K562 (cell line): ENCODE results near the gene EPDR1. TPM values are rescaled to one million over a fixed set of nuclear protein-coding genes. Genes with fewer than 3 reads are reported as not detected.

Source experiments
- ATAC-seq: fragments of 200-7000 bp; cut with Tn5 transposase; 3 replicates; pipeline ENCODE4 v1.9.1; 2020; ENCODE audit warnings: moderate library complexity
- BruUV-seq: library from RNA; stranded (reverse); fragments of 400-500 nt; replicated peaks from 2 replicates; lab custom pipeline; 2021; lab: Mats Ljungman, UMichigan
- CTCF ChIA-PET: fragments of 300-600 bp; formaldehyde crosslinking; extraction: SDS; loops from one replicate; lab custom pipeline; 2021; ENCODE audit warnings: low intra/inter-chr PET ratio; lab: Yijun Ruan, JAX
- POLR2A ChIA-PET: fragments of 300-600, 350-650 bp; sonication (Branson Sonifier 250); formaldehyde crosslinking; extraction: SDS; loops from one replicate; lab custom pipeline; 2021; ENCODE audit warnings: antibody characterized with exemption, inconsistent platforms; lab: Yijun Ruan, JAX
- DNase-seq, 4 experiments: peaks; one replicate each; pipeline versions ENCODE4 v3.0.0 to v3.0.0-alpha.2; 2011 to 2018; ENCODE audit warnings: low spot score in 3 of 4, mixed read lengths in 3 of 4; ENCODE audit errors: extremely low read depth in 1 of 4
- FAIRE-seq: peaks from 2 replicates; lab custom pipeline; 2011; peaks lifted over from hg19 to GRCh38; lab: Jason Lieb, UNC
- H2AFZ ChIP-seq: 2 replicates; pipeline ENCODE4 v1.6.0; 2011; ENCODE audit warnings: low read depth, low read length, control low read depth, inconsistent platforms
- H3K27ac ChIP-seq: fragments of 200-600 bp; 3 replicates; pipeline ENCODE4 v1.8.0; 2011; ENCODE audit warnings: low read depth, mild to moderate bottlenecking, control low read depth, inconsistent platforms, low read length, moderate library complexity, mixed read lengths; ENCODE audit errors: extremely low read depth
- H3K27me3 ChIP-seq, 2 experiments: fragments of 300-600 bp in 1 of 2; 2 replicates in 1 of 2; 3 replicates in 1 of 2; pipeline versions ENCODE4 v1.6.0 to v1.8.0; 2011; ENCODE audit warnings: inconsistent platforms in 2 of 2, low read length in 2 of 2, mild to moderate bottlenecking in 1 of 2, mixed read lengths in 1 of 2, moderate library complexity in 1 of 2; ENCODE audit not compliant: control insufficient read depth in 2 of 2, insufficient read depth in 2 of 2
- H3K36me3 ChIP-seq: fragments of 300-600 bp; 3 replicates; pipeline ENCODE4 v1.8.0; 2011; ENCODE audit warnings: mild to moderate bottlenecking, low read length, inconsistent platforms; ENCODE audit not compliant: control insufficient read depth, insufficient read depth
- H3K4me1 ChIP-seq, 2 experiments: fragments of 200-600 bp in 1 of 2; replicated peaks in 1 of 2; 2 replicates in 1 of 2; 3 replicates in 1 of 2; pipeline versions ENCODE4 v1.5.1 to v1.8.0; 2011; ENCODE audit warnings: inconsistent platforms in 2 of 2, low read length in 2 of 2, mild to moderate bottlenecking in 1 of 2, mixed read lengths in 1 of 2, moderate library complexity in 1 of 2; ENCODE audit not compliant: control insufficient read depth in 2 of 2, insufficient read depth in 2 of 2
- H3K4me2 ChIP-seq: 2 replicates; pipeline ENCODE4 v1.6.1; 2011; ENCODE audit warnings: low read length, control low read depth, inconsistent platforms, mixed read lengths; ENCODE audit not compliant: insufficient read depth
- H3K4me3 ChIP-seq: fragments of 200-600 bp; sonication (generic), shearing (Covaris generic); 2 replicates; pipeline ENCODE4 v1.5.1; 2016; ENCODE audit warnings: control low read depth, inconsistent platforms
- H3K79me2 ChIP-seq: fragments of 200-600 bp; 3 replicates; pipeline ENCODE4 v1.8.0; 2011; ENCODE audit warnings: low read length, inconsistent platforms; ENCODE audit not compliant: control insufficient read depth, insufficient read depth
- H3K9ac ChIP-seq, 2 experiments: 2 replicates each; pipeline versions ENCODE4 v1.6.0 to v1.6.1; 2011; ENCODE audit warnings: low read depth in 2 of 2, low read length in 2 of 2, control low read depth in 1 of 2, inconsistent platforms in 1 of 2, mild to moderate bottlenecking in 1 of 2, mixed read lengths in 1 of 2; ENCODE audit not compliant: insufficient read depth in 1 of 2
- H3K9me1 ChIP-seq: one replicate; pipeline ENCODE4 v1.6.0; 2011; ENCODE audit warnings: inconsistent platforms, mild to moderate bottlenecking, low read length, moderate library complexity; ENCODE audit not compliant: control insufficient read depth, insufficient read depth
- H3K9me3 ChIP-seq: replicated peaks from 2 replicates; pipeline ENCODE4 v1.5.1; 2011; ENCODE audit warnings: low read depth, low read length, inconsistent platforms; ENCODE audit not compliant: control insufficient read depth, insufficient read depth
- H4K20me1 ChIP-seq: replicated peaks from 2 replicates; pipeline ENCODE4 v1.6.1; 2011; ENCODE audit warnings: low read length, inconsistent platforms, mixed read lengths; ENCODE audit not compliant: control insufficient read depth, insufficient read depth
- EHMT2 ChIP-seq: fragments of 450-650 bp; IDR thresholded peaks from 2 replicates; pipeline ENCODE4 v1.6.1; 2018; ENCODE audit warnings: antibody characterized with exemption
- HIVEP1 ChIP-seq: fragments of 250-450 bp; sonication (Bioruptor Pico); IDR thresholded peaks from 2 replicates; pipeline ENCODE4 v1.4.0; 2020; ENCODE audit warnings: mild to moderate bottlenecking
- JUNB ChIP-seq: fragments of 450-650 bp; formaldehyde crosslinking; conservative IDR thresholded peaks from 2 replicates; pipeline ENCODE4 v1.4.0; 2020; ENCODE audit warnings: mild to moderate bottlenecking
- PHB ChIP-seq: fragments of 250-450 bp; sonication (Bioruptor Pico); IDR thresholded peaks from 2 replicates; pipeline ENCODE4 v1.5.0; 2021
- PURB ChIP-seq: sonication (generic); formaldehyde crosslinking; IDR thresholded peaks from 2 replicates; pipeline ENCODE4 v1.9.0; 2021; ENCODE audit warnings: low read depth, mild to moderate bottlenecking, missing genetic modification reagents
- XRCC5 ChIP-seq: fragments of 200-400 bp; formaldehyde crosslinking; IDR thresholded peaks from 2 replicates; pipeline ENCODE4 v1.6.1; 2017; ENCODE audit warnings: low read depth, mild to moderate bottlenecking, low read length
- ZKSCAN1 ChIP-seq: fragments of 150-350 bp; IDR thresholded peaks from 2 replicates; pipeline ENCODE4 v1.6.1; 2016; ENCODE audit warnings: low read depth, low read length
- ZNF239 ChIP-seq: fragments of 250-450 bp; sonication (Bioruptor Pico); IDR thresholded peaks from 2 replicates; pipeline ENCODE4 v1.4.0; 2020; ENCODE audit warnings: mild to moderate bottlenecking
- ZNF384 ChIP-seq: IDR thresholded peaks from 2 replicates; pipeline ENCODE4 v1.6.1; 2012; ENCODE audit warnings: low read depth, low read length, improper control_type of control experiment
- ZNF717 ChIP-seq: fragments of 250-450 bp; sonication (Bioruptor Pico); IDR thresholded peaks from 2 replicates; pipeline ENCODE4 v1.5.0; 2021
- WGBS: fragments of 100-300 bp; shearing (Covaris generic); methylation state at CpG from one replicate; pipeline ENCODE4 v1.1.6; 2016; ENCODE audit warnings: low coverage, mixed read lengths; ENCODE audit not compliant: insufficient coverage; ENCODE audit errors: missing lambda C conversion rate; 5-methylcytosine and 5-hydroxymethylcytosine counted together
- in situ Hi-C: fragments of 300-500 bp; cut with MboI; formaldehyde crosslinking; loops from 4 replicates; pipeline ENCODE4 v1.15.0; 2018; ENCODE audit warnings: inconsistent platforms, mixed read lengths
- intact Hi-C: fragments of 100-400 bp; cut with micrococcal nuclease; formaldehyde crosslinking; loops from 2 replicates; pipeline ENCODE4 v1.14.2; 2022
- polyA plus RNA-seq, 8 experiments: library from polyadenylated mRNA; depleted of rRNA in 4 of 8; stranded (reverse) in 5 of 8; unstranded in 3 of 8; fragments of >200 nt; fragmentation: Nextera tagmentation in 2 of 8; fragmentation: Illumina TruSeq in 1 of 8; extraction: Ambion mirVana in 2 of 8; extraction: Trizol in 1 of 8; gene quantifications; 2 replicates each; pipeline versions ENCODE4 v1.2.1 to v1.2.3, GENCODE V29; 2011 to 2014; ENCODE audit warnings: inconsistent platforms in 1 of 8, missing spikeins in 1 of 8
- total RNA-seq, 7 experiments: library from RNA; depleted of rRNA in 6 of 7; stranded (reverse); fragments of >200 nt in 6 of 7; fragmentation: Illumina TruSeq in 2 of 7; extraction: Trizol in 2 of 7; gene quantifications; 2 replicates each; pipeline versions ENCODE4 v1.2.1 to v1.2.3, GENCODE V29; 2011 to 2021; ENCODE audit warnings: low replicate concordance in 1 of 7
- TF ChIP-seq, protein P1 (sequence below): fragments of 450-650 bp; IDR thresholded peaks from 2 replicates; pipeline ENCODE4 v1.6.1; 2016; ENCODE audit warnings: antibody characterized with exemption

Gene EPDR1
- total and polyA plus RNA-seq, 9 of the 15 experiments (the other 6 are each of a cell fraction or from before 2014, with no cell fraction given), result 0.01 to 0.11 TPM; not detected in 7

DNA sequence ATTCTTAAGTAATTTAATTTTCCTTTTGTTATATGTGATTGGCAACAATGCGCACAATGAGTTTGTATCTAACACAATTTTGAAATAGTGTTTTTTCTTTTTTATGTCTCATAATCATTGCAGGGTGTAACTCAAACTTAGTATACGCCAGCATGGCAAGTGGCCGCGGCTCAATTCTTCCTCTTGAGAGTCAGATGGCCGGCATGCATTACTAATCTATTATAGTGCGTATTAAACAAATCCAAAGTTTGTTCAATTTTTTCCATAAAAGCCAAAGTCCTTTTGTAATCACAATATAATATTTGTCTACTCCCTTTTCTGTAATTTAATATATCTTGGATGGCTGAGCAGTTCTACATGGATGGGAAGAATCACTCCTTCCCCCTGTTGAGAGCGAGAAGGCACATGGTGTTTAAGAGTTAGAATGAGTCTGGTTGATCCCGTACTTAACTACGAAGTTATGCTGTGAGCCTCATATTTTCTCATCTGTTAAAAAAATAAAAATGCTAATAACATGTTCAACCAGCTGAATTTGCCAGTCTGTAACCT lies 12.7 kb downstream of the EPDR1 start:
- no peak overlapping the region for H3K27ac ChIP-seq
- H4K20me1 ChIP-seq, result no peaks in the 10 kb centered on the region
- H3K36me3 ChIP-seq, result no peaks in the 10 kb centered on the region
- FAIRE-seq, result no peak
- H3K9ac ChIP-seq, result no peak overlapping the region
- H2AFZ ChIP-seq, result no peak overlapping the region
- 61% methylated on average over 9 of the region's 9 CpGs for WGBS
- TF ChIP-seq ZKSCAN1, result no peak
- no peak for TF ChIP-seq EHMT2
- no peak for TF ChIP-seq ZNF239 (CRISPR knock-in tag)
- no peak for TF ChIP-seq JUNB (CRISPR knock-in tag)
- H3K9me3 ChIP-seq, result no peaks in the 10 kb centered on the region
- in situ Hi-C loops, result no loop called here
- DNase-seq, result no peak
- POLR2A ChIA-PET, result interaction anchor here (0.5 kb wide), 1 partner anchor 25 kb away, joined by 3 read pairs; no protein-coding TSS in a partner anchor
- no peak overlapping the region for H3K4me2 ChIP-seq
- CTCF ChIA-PET, result no interaction called here
- no peak overlapping the region for H3K4me3 ChIP-seq
- ATAC-seq, result no peak
- intact Hi-C loops, result no loop called here
- H3K9me1 ChIP-seq, result no peaks in the 10 kb centered on the region
- H3K79me2 ChIP-seq, result no peaks in the 10 kb centered on the region
- BruUV-seq, result no TSS peak
- H3K4me1 ChIP-seq, result peaks cover 0 to 7% of the 10 kb centered on the region in 2 experiments; a peak in 3 of 5 replicates
- H3K27me3 ChIP-seq, result no peaks in the 10 kb centered on the region

DNA sequence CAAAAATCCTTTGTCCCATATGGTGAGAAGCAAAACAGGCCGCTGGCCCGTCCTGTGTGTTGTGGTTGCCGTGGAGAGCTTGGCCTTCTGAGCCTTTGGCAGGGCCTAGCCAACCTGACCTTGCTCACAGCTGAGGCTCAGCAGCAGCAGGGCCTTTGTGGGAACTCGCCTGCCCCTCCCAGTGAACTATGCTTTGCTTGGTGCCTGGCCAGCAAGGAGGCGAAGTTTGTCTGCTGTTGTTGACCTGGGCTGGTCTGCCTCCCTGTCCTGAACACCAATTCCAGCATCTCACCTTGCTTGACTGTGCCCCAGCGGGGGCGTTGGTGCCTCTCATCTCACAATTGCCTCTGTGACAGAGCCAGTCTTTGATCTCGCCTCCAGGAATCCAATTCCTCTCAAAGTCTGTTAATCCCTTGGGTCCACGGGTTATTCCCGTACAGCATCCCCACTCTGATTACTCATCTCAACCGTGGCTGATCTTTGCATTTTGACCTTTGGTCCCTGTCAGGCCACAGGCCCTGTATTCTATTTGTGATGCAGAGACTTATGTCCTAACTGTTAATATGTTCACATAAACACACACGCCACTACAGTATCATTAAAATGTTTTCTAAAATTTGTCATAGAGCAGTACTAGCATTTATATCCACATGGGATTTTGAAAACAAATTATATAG lies 22.6 kb downstream of the EPDR1 start:
- peak overlapping the region; percentile 72 for H2AFZ ChIP-seq
- TF ChIP-seq ZNF384, result no peak
- no peak for TF ChIP-seq PHB
- no peak for TF ChIP-seq PURB
- TF ChIP-seq, protein P1, sequence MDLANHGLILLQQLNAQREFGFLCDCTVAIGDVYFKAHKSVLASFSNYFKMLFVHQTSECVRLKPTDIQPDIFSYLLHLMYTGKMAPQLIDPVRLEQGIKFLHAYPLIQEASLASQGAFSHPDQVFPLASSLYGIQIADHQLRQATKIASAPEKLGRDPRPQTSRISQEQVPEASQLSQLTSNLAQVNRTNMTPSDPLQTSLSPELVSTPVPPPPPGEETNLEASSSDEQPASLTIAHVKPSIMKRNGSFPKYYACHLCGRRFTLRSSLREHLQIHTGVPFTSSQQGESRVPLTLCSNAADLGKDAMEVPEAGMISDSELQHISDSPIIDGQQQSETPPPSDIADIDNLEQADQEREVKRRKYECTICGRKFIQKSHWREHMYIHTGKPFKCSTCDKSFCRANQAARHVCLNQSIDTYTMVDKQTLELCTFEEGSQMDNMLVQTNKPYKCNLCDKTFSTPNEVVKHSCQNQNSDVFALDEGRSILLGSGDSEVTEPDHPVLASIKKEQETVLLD, result no peak
- TF ChIP-seq HIVEP1 (CRISPR knock-in tag), result no peak
- TF ChIP-seq XRCC5, result no peak
- TF ChIP-seq ZNF717, result no peak
- no peak overlapping the region for H3K27ac ChIP-seq
- no peak for FAIRE-seq
- ChIA-PET POLR2A (no interaction called here), CTCF (no interaction called here)
- no peaks in the 10 kb centered on the region for H3K36me3 ChIP-seq
- H3K4me1 ChIP-seq, result peaks cover 0 to 5% of the 10 kb centered on the region in 2 experiments; a peak in 2 of 5 replicates
- H3K4me3 ChIP-seq, result no peak overlapping the region
- no peaks in the 10 kb centered on the region for H3K9me3 ChIP-seq
- H3K79me2 ChIP-seq, result no peaks in the 10 kb centered on the region
- DNase-seq, result no peak
- no peak overlapping the region for H3K4me2 ChIP-seq
- peak overlapping the region in 1 of 2 experiments; percentile 63; a peak in 2 of 4 replicates for H3K9ac ChIP-seq
- intact Hi-C loops (no loop called here), in situ Hi-C loops (no loop called here)
- H4K20me1 ChIP-seq, result no peaks in the 10 kb centered on the region
- H3K9me1 ChIP-seq, result no peaks in the 10 kb centered on the region
- BruUV-seq, result no TSS peak
- 25% methylated on average over 12 of the region's 12 CpGs for WGBS
- H3K27me3 ChIP-seq, result no peaks in the 10 kb centered on the region; a peak in 1 of 5 replicates
- ATAC-seq, result peak; percentile 56
